ENCODE measurements around the gene DEGS2. TPM values are rescaled to one million over a fixed set of nuclear protein-coding genes. Genes with fewer than 3 reads are reported as not detected.

The DEGS2 gene
- total and polyA plus RNA-seq, 2 of the 13 experiments (the other 11 are each of a cell fraction or from before 2014, with no cell fraction given), result 0.09 TPM

GRCh38 chr14:100203962-100204834 is 44.8 kb upstream of the DEGS2 start (continued):
- no peak for TF ChIP-seq ZNF263 (CRISPR knock-in tag; IDR thresholded peaks at IDR 0.05)

DNA sequence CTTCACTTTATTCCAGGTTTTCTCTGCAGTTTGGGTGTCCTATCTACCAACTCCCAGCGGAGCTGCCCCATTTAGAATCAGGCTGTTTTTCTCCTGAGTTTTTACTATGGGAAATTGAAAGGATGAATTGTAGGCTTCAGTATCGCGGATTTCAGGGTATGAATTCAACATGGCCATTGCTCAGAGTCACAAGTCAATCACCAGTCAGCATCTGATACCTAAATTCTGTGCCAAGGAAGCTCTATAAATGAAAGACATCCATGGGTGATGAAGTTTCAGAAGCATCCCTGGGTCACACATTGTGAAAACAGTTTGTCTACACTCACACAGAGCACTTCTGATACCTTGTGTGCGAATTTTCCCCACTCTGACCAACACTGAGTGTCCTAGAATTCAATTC is 43.7 kb upstream of the DEGS2 start:
- POLR2A ChIA-PET, result interaction anchor here (0.8 to 3.8 kb wide), 3 partner anchors 10 to 19 kb away, joined by 4 to 48 read pairs (median 38); no protein-coding TSS in a partner anchor
- Histone ChIP-seq H2AFZ (ENCODE audit: low read length) (no peak overlapping the region), H3K79me2 (ENCODE audit: insufficient read depth, low read length) (no peaks in the 10 kb centered on the region), H3K4me2 (ENCODE audit: low read depth, low read length) (no peak overlapping the region), H3K4me3 (replicated peaks in 1 of 3; ENCODE audit: insufficient read depth in 1 of 3, low read depth in 2 of 3, low read length in 3 of 3) (no peak overlapping the region), H3K36me3 (replicated peaks in 1 of 2; ENCODE audit: control insufficient read depth in 1 of 2, insufficient read depth in 2 of 2, low read length in 2 of 2) (no peaks in the 10 kb centered on the region), H3K9ac (ENCODE audit: insufficient read depth, low read depth, low read length) (no peak overlapping the region), H3K4me1 (ENCODE audit: insufficient read depth, low read length) (peaks cover 52% of the 10 kb centered on the region), H3K27me3 (ENCODE audit: control insufficient read depth in 1 of 2, insufficient read depth in 2 of 2, low read length in 2 of 2) (no peaks in the 10 kb centered on the region), H3K9me3 (ENCODE audit: low read length) (no peaks in the 10 kb centered on the region), H3K27ac (ENCODE audit: extremely low read length, insufficient read depth, low read length) (no peak overlapping the region), H4K20me1 (ENCODE audit: insufficient read depth, low read length) (no peaks in the 10 kb centered on the region)
- TF ChIP-seq ZNF468 (CRISPR knock-in tag; IDR thresholded peaks at IDR 0.05) (no peak), RORA (CRISPR knock-in tag; IDR thresholded peaks at IDR 0.05) (no peak), PPARG (CRISPR knock-in tag; conservative IDR thresholded peaks at IDR 0.05) (no peak), CHD4 (IDR thresholded peaks at IDR 0.05; ENCODE audit: borderline replicate concordance, low read length) (no peak), MED13 (CRISPR knock-in tag; IDR thresholded peaks at IDR 0.05) (no peak)
- intact Hi-C loops (cut with micrococcal nuclease; ENCODE audit: unreplicated experiment) (no loop called here), in situ Hi-C loops (cut with HindIII; ENCODE audit: extremely low pct_ligation_motif_present, low pct_unique_long_range_greater_than_20kb) (no loop called here)
- 94% methylated on average over 4 of the region's 4 CpGs for WGBS (ENCODE audit: low lambda C conversion rate)
- DNase-seq (ENCODE audit: low spot score), result no peak
- BruUV-seq (replicated peaks), result no TSS peak
- FAIRE-seq, result no peak
- no peak for ATAC-seq
- CTCF ChIA-PET (ENCODE audit: low intra/inter-chr PET ratio, low total read pairs), result no interaction called here

DNA sequence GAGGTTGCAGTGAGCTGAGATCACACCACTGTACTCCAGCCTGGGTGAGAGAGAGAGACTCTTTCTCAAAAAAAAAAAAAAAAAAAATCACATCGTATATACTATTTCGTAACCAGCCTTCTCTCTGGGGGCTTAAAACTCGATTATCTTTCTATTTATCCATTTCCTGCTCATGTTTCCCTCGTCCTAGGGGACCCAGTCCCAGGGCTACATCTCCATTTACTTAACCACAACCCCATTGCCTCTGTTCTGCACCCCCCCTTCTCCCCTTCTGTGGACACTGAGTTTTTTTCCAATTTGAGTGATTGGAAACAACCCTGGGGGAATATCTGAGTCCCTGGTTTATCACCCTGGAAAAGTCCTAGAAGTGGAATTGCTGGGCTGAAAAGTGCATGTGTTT is 43.3 kb upstream of the DEGS2 start:
- no peaks in the 10 kb centered on the region for H3K27me3 ChIP-seq (ENCODE audit: control insufficient read depth in 1 of 2, insufficient read depth in 2 of 2, low read length in 2 of 2)
- CTCF ChIA-PET (ENCODE audit: low intra/inter-chr PET ratio, low total read pairs), result no interaction called here
- no peak overlapping the region for H3K4me2 ChIP-seq (ENCODE audit: low read depth, low read length)
- peak; percentile 10; the same call in 1 of the 2 replicates for TF ChIP-seq CEBPB (IDR thresholded peaks at IDR 0.05; ENCODE audit: borderline replicate concordance, low read depth, low read length)
- TF ChIP-seq ZNF225 (CRISPR knock-in tag; IDR thresholded peaks at IDR 0.05), result no peak
- peaks cover 52% of the 10 kb centered on the region for H3K4me1 ChIP-seq (ENCODE audit: insufficient read depth, low read length)
- H3K79me2 ChIP-seq (ENCODE audit: insufficient read depth, low read length), result no peaks in the 10 kb centered on the region
- intact Hi-C loops (cut with micrococcal nuclease; ENCODE audit: unreplicated experiment), result no loop called here
- H3K4me3 ChIP-seq (replicated peaks in 1 of 3; ENCODE audit: insufficient read depth in 1 of 3, low read depth in 2 of 3, low read length in 3 of 3), result no peak overlapping the region
- no peak overlapping the region for H3K27ac ChIP-seq (ENCODE audit: extremely low read length, insufficient read depth, low read length)
- H3K9ac ChIP-seq (ENCODE audit: insufficient read depth, low read depth, low read length), result no peak overlapping the region
- H2AFZ ChIP-seq (ENCODE audit: low read length), result no peak overlapping the region
- in situ Hi-C loops (cut with HindIII; ENCODE audit: extremely low pct_ligation_motif_present, low pct_unique_long_range_greater_than_20kb), result no loop called here
- no peaks in the 10 kb centered on the region for H3K36me3 ChIP-seq (replicated peaks in 1 of 2; ENCODE audit: control insufficient read depth in 1 of 2, insufficient read depth in 2 of 2, low read length in 2 of 2)
- ATAC-seq (no peak), FAIRE-seq (no peak), DNase-seq (ENCODE audit: low spot score) (no peak)
- POLR2A ChIA-PET, result interaction anchor here (0.8 to 3.8 kb wide), 2 partner anchors 10 to 20 kb away, joined by 4 to 48 read pairs; no protein-coding TSS in a partner anchor
- H3K9me3 ChIP-seq (ENCODE audit: low read length), result no peaks in the 10 kb centered on the region
- no TSS peak for BruUV-seq (replicated peaks)
- no peaks in the 10 kb centered on the region for H4K20me1 ChIP-seq (ENCODE audit: insufficient read depth, low read length)
- WGBS (ENCODE audit: low lambda C conversion rate), result 57% methylated on average over 4 of the region's 4 CpGs

All from HepG2 (cell line).